HEK293T (cell line): ENCODE results near the gene GINS2.

Source experiments
- CTCF ChIA-PET: fragments of 350-600 bp; formaldehyde crosslinking; extraction: SDS; loops from one replicate; lab custom pipeline; 2021; ENCODE audit warnings: antibody characterized with exemption, inconsistent platforms; lab: Yijun Ruan, JAX
- POLR2A ChIA-PET: fragments of 350-600 bp; formaldehyde crosslinking; extraction: SDS; loops from one replicate; lab custom pipeline; 2020; ENCODE audit warnings: antibody characterized with exemption, inconsistent platforms; lab: Yijun Ruan, JAX
- DNase-seq: peaks from one replicate; pipeline ENCODE4 v3.0.0; 2012; ENCODE audit warnings: mixed read lengths; ENCODE audit errors: extremely low spot score
- ARNT ChIP-seq: fragments of 450-650 bp; IDR thresholded peaks from 2 replicates; pipeline ENCODE4 v1.6.1; 2017; ENCODE audit warnings: mild to moderate bottlenecking
- BHLHE40 ChIP-seq: fragments of 450-650 bp; IDR thresholded peaks from 2 replicates; pipeline ENCODE4 v1.6.1; 2016; ENCODE audit warnings: mild to moderate bottlenecking, moderate library complexity, borderline replicate concordance
- CTBP1 ChIP-seq: fragments of 450-650 bp; IDR thresholded peaks from 2 replicates; pipeline ENCODE4 v1.6.1; 2016; ENCODE audit warnings: borderline replicate concordance
- ELF4 ChIP-seq: fragments of 450-650 bp; IDR thresholded peaks from 2 replicates; pipeline ENCODE4 v1.6.1; 2017; ENCODE audit warnings: antibody characterized with exemption
- FOXA1 ChIP-seq: fragments of 450-650 bp; IDR thresholded peaks from 2 replicates; pipeline ENCODE4 v1.6.1; 2016; ENCODE audit warnings: mild to moderate bottlenecking
- FOXK2 ChIP-seq: fragments of 450-650 bp; IDR thresholded peaks from 2 replicates; pipeline ENCODE4 v1.6.1; 2016; ENCODE audit warnings: mild to moderate bottlenecking
- FOXM1 ChIP-seq: fragments of 450-650 bp; IDR thresholded peaks from 2 replicates; pipeline ENCODE4 v1.6.1; 2017; ENCODE audit warnings: mild to moderate bottlenecking, borderline replicate concordance
- HDGF ChIP-seq: fragments of 450-650 bp; IDR thresholded peaks from 2 replicates; pipeline ENCODE4 v1.6.1; 2017; ENCODE audit warnings: antibody characterized with exemption, borderline replicate concordance
- L3MBTL2 ChIP-seq: fragments of 450-650 bp; conservative IDR thresholded peaks from 2 replicates; pipeline ENCODE4 v1.6.1; 2016; ENCODE audit warnings: mild to moderate bottlenecking
- LEF1 ChIP-seq: fragments of 450-650 bp; IDR thresholded peaks from 2 replicates; pipeline ENCODE4 v1.6.1; 2017; ENCODE audit warnings: mild to moderate bottlenecking, borderline replicate concordance
- NFRKB ChIP-seq: fragments of 450-650 bp; IDR thresholded peaks from 2 replicates; pipeline ENCODE4 v1.6.1; 2016; ENCODE audit warnings: mild to moderate bottlenecking, moderate library complexity
- PKNOX1 ChIP-seq: fragments of 450-650 bp; IDR thresholded peaks from 2 replicates; pipeline ENCODE4 v1.6.1; 2016
- SP1 ChIP-seq: fragments of 450-650 bp; IDR thresholded peaks from 2 replicates; pipeline ENCODE4 v1.6.1; 2017
- SUZ12 ChIP-seq: fragments of 450-650 bp; IDR thresholded peaks from 2 replicates; pipeline ENCODE4 v1.6.1; 2016; ENCODE audit warnings: mild to moderate bottlenecking
- TARDBP ChIP-seq: fragments of 450-650 bp; IDR thresholded peaks from 2 replicates; pipeline ENCODE4 v1.6.1; 2016
- ZNF384 ChIP-seq: fragments of 450-650 bp; IDR thresholded peaks from 2 replicates; pipeline ENCODE4 v1.6.1; 2016

The GINS2 gene

GRCh38 chr16:85724126-85724879 lies 35.5 kb upstream of the GINS2 start:
- TF ChIP-seq FOXA1 (no peak), BHLHE40 (no peak), L3MBTL2 (no peak), ZNF384 (no peak), CTBP1 (no peak), HDGF (no peak), SUZ12 (no peak), FOXM1 (no peak), SP1 (no peak), FOXK2 (no peak), PKNOX1 (no peak), TARDBP (no peak), ARNT (no peak), NFRKB (no peak), ELF4 (no peak), LEF1 (no peak)
- ChIA-PET CTCF (no interaction called here), POLR2A (no interaction called here)
- DNase-seq = no peak

- ChIA-PET POLR2A (no interaction called here), CTCF (no interaction called here)
- no peak for DNase-seq
- TF ChIP-seq NFRKB (no peak), SP1 (no peak), ELF4 (no peak), HDGF (no peak), ARNT (no peak), ZNF384 (no peak), SUZ12 (no peak)
These were observed 33.6 kb upstream of the GINS2 start for GRCh38 chr16:85722128-85722893.

- CTCF ChIA-PET = interaction anchor here (0.7 to 1.7 kb wide), 3 partner anchors 11 to 338 kb away, joined by 3 to 4 read pairs (median 4); no protein-coding TSS in a partner anchor
These were observed 31.5 kb upstream of the GINS2 start for GRCh38 chr16:85720302-85720637.

GRCh38 chr16:85719605-85720301 lies 31.0 kb upstream of the GINS2 start:
- TF ChIP-seq FOXA1 (no peak), ARNT (no peak), PKNOX1 (no peak), ELF4 (no peak), SUZ12 (no peak), HDGF (no peak), SP1 (no peak)
- CTCF ChIA-PET = interaction anchor here (0.7 to 1.7 kb wide), 5 partner anchors 12 to 338 kb away, joined by 3 to 4 read pairs (median 3); no protein-coding TSS in a partner anchor
- POLR2A ChIA-PET = no interaction called here
- no peak for DNase-seq

More at GRCh38 chr16:85720302-85720637, 31.5 kb upstream of the GINS2 start:
- TF ChIP-seq ZNF384 (no peak), ELF4 (no peak), FOXA1 (no peak), ARNT (no peak), CTBP1 (no peak), SP1 (no peak)
- no peak for DNase-seq
- POLR2A ChIA-PET = no interaction called here

- TF ChIP-seq ARNT = no peak
- TF ChIP-seq CTBP1 = no peak
- peak; percentile 61 for DNase-seq
- ChIA-PET POLR2A (no interaction called here), CTCF (interaction anchor here (0.7 to 1.7 kb wide), 6 partner anchors 13 to 421 kb away, joined by 3 to 4 read pairs (median 3); no protein-coding TSS in a partner anchor)
These were observed 29.9 kb upstream of the GINS2 start for GRCh38 chr16:85718682-85719081.

- CTCF ChIA-PET = interaction anchor here (0.6 to 2.7 kb wide), 8 partner anchors 15 to 1211 kb away, joined by 3 to 13 read pairs (median 3); no protein-coding TSS in a partner anchor
- TF ChIP-seq FOXK2 = no peak
- no peak for TF ChIP-seq ARNT
- TF ChIP-seq NFRKB = no peak
- no peak for TF ChIP-seq ZNF384
- TF ChIP-seq LEF1 = no peak
- TF ChIP-seq SUZ12 = no peak
- no peak for TF ChIP-seq BHLHE40
- no peak for TF ChIP-seq ELF4
- no peak for TF ChIP-seq FOXA1
- no peak for TF ChIP-seq HDGF
- TF ChIP-seq L3MBTL2 = no peak
- TF ChIP-seq TARDBP = no peak
- no peak for TF ChIP-seq SP1
- TF ChIP-seq CTBP1 = no peak
- TF ChIP-seq FOXM1 = no peak
- POLR2A ChIA-PET = no interaction called here
- no peak for DNase-seq
These were observed 29.4 kb upstream of the GINS2 start for GRCh38 chr16:85718153-85718477.
